SK-N-SH (cell line): ENCODE data around the gene ABCB7.

Experiments used
- EP300 ChIP-seq, 2 experiments: IDR thresholded peaks; 2 replicates each; pipeline versions ENCODE4 v1.4.0 to v1.6.1; 2012; ENCODE audit warnings: borderline replicate concordance in 1 of 2, low read depth in 1 of 2, low read length in 1 of 2
- JUND ChIP-seq: IDR thresholded peaks from 2 replicates; pipeline ENCODE4 v1.4.0; 2012
- YY1 ChIP-seq: IDR thresholded peaks from 2 replicates; pipeline ENCODE4 v1.4.0; 2012; ENCODE audit warnings: low read depth, mild to moderate bottlenecking

GRCh38 chrX:75154871-75155270, 1.2 kb downstream of the ABCB7 start:
- TF ChIP-seq EP300 (IDR thresholded peaks at IDR 0.05; ENCODE audit: borderline replicate concordance in 1 of 2, low read depth in 1 of 2, low read length in 1 of 2): no peak
- no peak for TF ChIP-seq YY1
- no peak for TF ChIP-seq JUND
